Progenitor cell of endocrine pancreas (in vitro differentiated cells): Measurements from ENCODE around the gene MAPK10. TPM values are rescaled to one million over a fixed set of nuclear protein-coding genes. Genes with fewer than 3 reads are reported as not detected.

ENCODE experiments used
- DNase-seq: peaks from one replicate; pipeline ENCODE4 v3.0.0; 2021; ENCODE audit warnings: low spot score; ENCODE audit not compliant: unreplicated experiment
- H3K27ac Mint-ChIP-seq: 2 replicates; pipeline ENCODE4 v1.8.0; 2021; ENCODE audit warnings: mild to moderate bottlenecking, moderate library complexity, mixed read lengths
- H3K27me3 Mint-ChIP-seq: 2 replicates; pipeline ENCODE4 v1.8.0; 2021; ENCODE audit warnings: mixed read lengths
- H3K36me3 Mint-ChIP-seq: 2 replicates; pipeline ENCODE4 v1.8.0; 2022; ENCODE audit warnings: mixed read lengths; ENCODE audit not compliant: insufficient read depth
- H3K4me1 Mint-ChIP-seq: 2 replicates; pipeline ENCODE4 v1.8.0; 2021; ENCODE audit warnings: low read depth, mixed read lengths
- H3K4me3 Mint-ChIP-seq: 2 replicates; pipeline ENCODE4 v1.8.0; 2021; ENCODE audit warnings: low read depth, mild to moderate bottlenecking, moderate library complexity, mixed read lengths
- H3K9me3 Mint-ChIP-seq: 2 replicates; pipeline ENCODE4 v1.8.0; 2021; ENCODE audit warnings: low read depth, mixed read lengths
- CTCF ChIP-seq: fragments of 200-600 bp; sonication (generic); IDR thresholded peaks from one replicate; pipeline ENCODE4 v1.5.0; 2021; ENCODE audit warnings: antibody characterized with exemption, mild to moderate bottlenecking; ENCODE audit not compliant: unreplicated experiment
- total RNA-seq: library from RNA; stranded (reverse); gene quantifications from 2 replicates; pipeline ENCODE4 v1.2.1, GENCODE V29; 2021

MAPK10 gene
- total RNA-seq, 1 donor from 2014 or later: 21.4 TPM

GRCh38 chr4:86019362-86019761 lies 340.5 kb downstream of the MAPK10 start:
- Mint-ChIP-seq H3K27ac (no peak overlapping the region), H3K4me1 (peaks cover 4% of the 10 kb centered on the region), H3K9me3 (peaks cover 3% of the 10 kb centered on the region), H3K36me3 (peaks cover 6% of the 10 kb centered on the region), H3K27me3 (no peaks in the 10 kb centered on the region), H3K4me3 (no peak overlapping the region)
- no peak for DNase-seq
- no peak for TF ChIP-seq CTCF

GRCh38 chr4:86015412-86016350 lies 344.2 kb downstream of the MAPK10 start:
- TF ChIP-seq CTCF: no peak
- no peak for DNase-seq
- no peak overlapping the region for H3K27ac Mint-ChIP-seq
- H3K4me3 Mint-ChIP-seq: no peak overlapping the region
- peaks cover 2% of the 10 kb centered on the region for H3K36me3 Mint-ChIP-seq
- H3K4me1 Mint-ChIP-seq: peaks cover 3% of the 10 kb centered on the region
- peaks cover 3% of the 10 kb centered on the region for H3K9me3 Mint-ChIP-seq
- no peaks in the 10 kb centered on the region for H3K27me3 Mint-ChIP-seq

- peaks cover 3% of the 10 kb centered on the region for H3K4me1 Mint-ChIP-seq
- H3K9me3 Mint-ChIP-seq: no peaks in the 10 kb centered on the region
- TF ChIP-seq CTCF: no peak
- no peaks in the 10 kb centered on the region for H3K27me3 Mint-ChIP-seq
- H3K36me3 Mint-ChIP-seq: no peaks in the 10 kb centered on the region
- no peak for DNase-seq
- no peak overlapping the region for H3K27ac Mint-ChIP-seq
- H3K4me3 Mint-ChIP-seq: no peak overlapping the region
Observed at GRCh38 chr4:86014599-86014998, 345.3 kb downstream of the MAPK10 start.

- no peak for TF ChIP-seq CTCF
- Mint-ChIP-seq H3K4me1 (peaks cover 3% of the 10 kb centered on the region), H3K27ac (no peak overlapping the region), H3K4me3 (no peak overlapping the region), H3K36me3 (no peaks in the 10 kb centered on the region), H3K9me3 (no peaks in the 10 kb centered on the region), H3K27me3 (no peaks in the 10 kb centered on the region)
- no peak for DNase-seq
Observed at GRCh38 chr4:86013621-86014020, 346.2 kb downstream of the MAPK10 start.

- Mint-ChIP-seq H3K36me3 (no peaks in the 10 kb centered on the region), H3K4me1 (peaks cover under 1% of the 10 kb centered on the region), H3K27ac (no peak overlapping the region), H3K4me3 (no peak overlapping the region), H3K27me3 (no peaks in the 10 kb centered on the region), H3K9me3 (no peaks in the 10 kb centered on the region)
- TF ChIP-seq CTCF: no peak
- no peak for DNase-seq
Observed at GRCh38 chr4:86011117-86011516, 348.7 kb downstream of the MAPK10 start.
